HepG2 (cell line): ENCODE results near the gene AFAP1L2. TPM values are rescaled to one million over a fixed set of nuclear protein-coding genes. Genes with fewer than 3 reads are reported as not detected.

ENCODE experiments used
- ATAC-seq: fragments of 200-7000 bp; cut with Tn5 transposase; 3 replicates; pipeline ENCODE4 v1.9.1; 2020; ENCODE audit warnings: mild to moderate bottlenecking, moderate library complexity
- BruUV-seq: library from RNA; stranded (reverse); fragments of 400-500 nt; replicated peaks from 2 replicates; lab custom pipeline; 2021; lab: Mats Ljungman, UMichigan
- CTCF ChIA-PET: fragments of 300-600 bp; formaldehyde crosslinking; extraction: SDS; loops from one replicate; lab custom pipeline; 2021; ENCODE audit warnings: low total read pairs, inconsistent platforms, low intra/inter-chr PET ratio; lab: Yijun Ruan, JAX
- POLR2A ChIA-PET: fragments of 350-600 bp; sonication (Branson Sonifier 250); formaldehyde crosslinking; loops from one replicate; lab custom pipeline; 2020; ENCODE audit warnings: antibody characterized with exemption, inconsistent platforms; lab: Yijun Ruan, JAX
- DNase-seq: peaks from one replicate; pipeline ENCODE4 v3.0.0-alpha.2; 2015; ENCODE audit warnings: low spot score
- FAIRE-seq: peaks from 3 replicates; lab custom pipeline; 2011; peaks lifted over from hg19 to GRCh38; lab: Jason Lieb, UNC
- H2AFZ ChIP-seq: one replicate; pipeline ENCODE4 v1.6.1; 2011; ENCODE audit warnings: low read length, inconsistent platforms
- H3K27ac ChIP-seq: fragments of 300-600 bp; 3 replicates; pipeline ENCODE4 v1.8.0; 2011; ENCODE audit warnings: mixed run types, mild to moderate bottlenecking, mixed read lengths, low read length, inconsistent platforms; ENCODE audit not compliant: insufficient read depth; ENCODE audit errors: extremely low read length
- H3K27me3 ChIP-seq, 2 experiments: fragments of 200-600 bp in 1 of 2; 2 replicates in 1 of 2; 3 replicates in 1 of 2; pipeline versions ENCODE4 v1.6.0 to v1.8.0; 2011; ENCODE audit warnings: low read length in 2 of 2, mild to moderate bottlenecking in 2 of 2, moderate library complexity in 2 of 2, inconsistent platforms in 1 of 2; ENCODE audit not compliant: insufficient read depth in 2 of 2, control insufficient read depth in 1 of 2
- H3K36me3 ChIP-seq, 2 experiments: fragments of 200-600 bp in 1 of 2; replicated peaks in 1 of 2; 2 replicates in 1 of 2; 3 replicates in 1 of 2; pipeline versions ENCODE4 v1.5.1 to v1.8.0; 2011; ENCODE audit warnings: low read length in 2 of 2, inconsistent platforms in 1 of 2; ENCODE audit not compliant: insufficient read depth in 2 of 2, control insufficient read depth in 1 of 2
- H3K4me1 ChIP-seq: 2 replicates; pipeline ENCODE4 v1.5.1; 2012; ENCODE audit warnings: low read length, inconsistent platforms; ENCODE audit not compliant: insufficient read depth
- H3K4me2 ChIP-seq: 2 replicates; pipeline ENCODE4 v1.6.0; 2011; ENCODE audit warnings: low read depth, low read length, inconsistent platforms
- H3K4me3 ChIP-seq, 3 experiments: fragments of 200-600 bp in 1 of 3; sonication (generic), shearing (Covaris generic) in 1 of 3; replicated peaks in 1 of 3; 2 replicates each; pipeline ENCODE4 v1.5.1; 2011 to 2016; ENCODE audit warnings: low read length in 3 of 3, inconsistent platforms in 2 of 3, low read depth in 2 of 3, mild to moderate bottlenecking in 2 of 3, control low read depth in 1 of 3, mixed read lengths in 1 of 3; ENCODE audit not compliant: insufficient read depth in 1 of 3
- H3K79me2 ChIP-seq: one replicate; pipeline ENCODE4 v1.6.1; 2011; ENCODE audit warnings: low read length, inconsistent platforms; ENCODE audit not compliant: insufficient read depth
- H3K9ac ChIP-seq: 2 replicates; pipeline ENCODE4 v1.6.0; 2011; ENCODE audit warnings: mild to moderate bottlenecking, low read depth, low read length, inconsistent platforms; ENCODE audit not compliant: insufficient read depth
- H3K9me3 ChIP-seq: 2 replicates; pipeline ENCODE4 v1.5.1; 2012; ENCODE audit warnings: mild to moderate bottlenecking, low read length
- H4K20me1 ChIP-seq: 2 replicates; pipeline ENCODE4 v1.6.0; 2011; ENCODE audit warnings: inconsistent platforms, mild to moderate bottlenecking, low read length, moderate library complexity; ENCODE audit not compliant: insufficient read depth
- GTF2F1 ChIP-seq: fragments of 150-350 bp; IDR thresholded peaks from 2 replicates; pipeline ENCODE4 v1.6.1; 2014; ENCODE audit warnings: low read length
- JUNB ChIP-seq: sonication (generic); formaldehyde crosslinking; IDR thresholded peaks from 2 replicates; pipeline ENCODE4 v1.8.0; 2022; ENCODE audit warnings: missing genetic modification reagents, mild to moderate bottlenecking, borderline replicate concordance
- NR3C1 ChIP-seq: sonication (generic); formaldehyde crosslinking; IDR thresholded peaks from 2 replicates; pipeline ENCODE4 v1.4.0; 2020; ENCODE audit warnings: missing genetic modification reagents
- SAP130 ChIP-seq: IDR thresholded peaks from 2 replicates; pipeline ENCODE4 v1.6.1; 2016; ENCODE audit warnings: low read depth
- SNAPC5 ChIP-seq: sonication (generic); formaldehyde crosslinking; IDR thresholded peaks from 2 replicates; pipeline ENCODE4 v1.8.1; 2023; ENCODE audit warnings: mild to moderate bottlenecking, missing genetic modification reagents, borderline replicate concordance
- STAG1 ChIP-seq: sonication (generic); formaldehyde crosslinking; IDR thresholded peaks from 2 replicates; pipeline ENCODE4 v1.4.0; 2020; ENCODE audit warnings: missing genetic modification reagents
- ZBTB2 ChIP-seq: sonication (generic); formaldehyde crosslinking; IDR thresholded peaks from 2 replicates; pipeline ENCODE4 v1.8.0; 2022; ENCODE audit warnings: low read depth, missing genetic modification reagents
- ZFP82 ChIP-seq: sonication (generic); formaldehyde crosslinking; IDR thresholded peaks from 2 replicates; pipeline ENCODE4 v1.5.1; 2020; ENCODE audit warnings: mild to moderate bottlenecking, missing genetic modification reagents, borderline replicate concordance
- ZNF768 ChIP-seq: sonication (generic); formaldehyde crosslinking; IDR thresholded peaks from 2 replicates; pipeline ENCODE4 v1.4.0; 2020; ENCODE audit warnings: missing genetic modification reagents
- WGBS: methylation state at CpG from one replicate; pipeline ENCODE4 v1.1.6; 2017; ENCODE audit warnings: low lambda C conversion rate; 5-methylcytosine and 5-hydroxymethylcytosine counted together
- in situ Hi-C: cut with HindIII; loops from 2 replicates; pipeline ENCODE4 v1.10.0; 2017; ENCODE audit warnings: low pct_unique_long_range_greater_than_20kb; ENCODE audit not compliant: extremely low pct_ligation_motif_present
- intact Hi-C: fragments of 100-400 bp; cut with micrococcal nuclease; formaldehyde crosslinking; loops from one replicate; pipeline ENCODE4 v1.10.0; 2022; ENCODE audit not compliant: unreplicated experiment
- polyA plus RNA-seq, 8 experiments: library from polyadenylated mRNA; depleted of rRNA in 3 of 8; stranded (reverse) in 7 of 8; unstranded in 1 of 8; fragments of >200 nt; fragmentation: Illumina TruSeq in 4 of 8; extraction: Trizol in 4 of 8; gene quantifications; 2 replicates each; pipeline versions ENCODE4 v1.2.1 to v1.2.3, GENCODE V29; 2011 to 2016; ENCODE audit warnings: low read depth in 4 of 8, missing spikeins in 1 of 8, mixed read lengths in 1 of 8; ENCODE audit not compliant: insufficient read depth in 1 of 8
- total RNA-seq, 5 experiments: library from RNA; depleted of rRNA; stranded (reverse); fragments of >200 nt; fragmentation: Illumina TruSeq; extraction: Trizol; gene quantifications; 2 replicates each; pipeline ENCODE4 v1.2.3, GENCODE V29; 2016; ENCODE audit warnings: low read depth in 1 of 5
- TF ChIP-seq, protein P1 (sequence below): sonication (generic); formaldehyde crosslinking; conservative IDR thresholded peaks from 2 replicates; pipeline ENCODE4 v1.4.0; 2020; ENCODE audit warnings: mild to moderate bottlenecking, missing genetic modification reagents, moderate library complexity

AFAP1L2 gene
- total and polyA plus RNA-seq, 2 of the 13 experiments (the other 11 are each of a cell fraction or from before 2014, with no cell fraction given) = not detected

DNA sequence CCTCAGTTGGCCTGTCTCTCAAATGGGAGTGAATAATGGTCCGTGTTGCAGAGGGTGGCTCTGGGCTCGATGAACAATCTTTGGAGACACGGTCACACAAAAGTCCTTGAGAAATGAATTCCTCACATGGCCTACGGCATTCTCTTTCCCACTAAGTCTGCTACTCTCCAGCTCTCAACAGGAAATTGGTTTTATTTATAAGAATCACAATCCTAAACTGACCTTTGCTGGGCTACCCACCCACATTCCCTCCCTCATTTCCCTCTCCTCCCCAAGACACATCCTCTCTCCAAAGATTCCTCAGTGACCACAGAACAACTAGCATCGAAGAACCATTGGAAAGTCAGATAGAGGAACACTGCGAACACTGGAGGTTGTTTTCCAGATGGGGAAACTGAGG is 4.7 kb downstream of the AFAP1L2 start:
- WGBS = 4% methylated on average over 6 of the region's 6 CpGs
- intact Hi-C loops = no loop called here

More for the DNA sequence above, 4.7 kb downstream of the AFAP1L2 start:
- DNase-seq (no peak), ATAC-seq (no peak), FAIRE-seq (no peak)
- POLR2A ChIA-PET = no interaction called here
- H2AFZ ChIP-seq = no peak overlapping the region
- H3K79me2 ChIP-seq = no peaks in the 10 kb centered on the region
- H3K9ac ChIP-seq = no peak overlapping the region
- no peaks in the 10 kb centered on the region for H3K36me3 ChIP-seq
- no peak overlapping the region for H3K4me3 ChIP-seq
- peaks cover 13 to 74% of the 10 kb centered on the region in 2 experiments for H3K27me3 ChIP-seq
- H4K20me1 ChIP-seq = no peaks in the 10 kb centered on the region
- in situ Hi-C loops = no loop called here
- CTCF ChIA-PET = no interaction called here
- no TSS peak for BruUV-seq
- no peaks in the 10 kb centered on the region for H3K4me1 ChIP-seq
- TF ChIP-seq ZBTB2 = no peak
- TF ChIP-seq SAP130 (CRISPR knock-in tag) = no peak
- TF ChIP-seq, protein P1, sequence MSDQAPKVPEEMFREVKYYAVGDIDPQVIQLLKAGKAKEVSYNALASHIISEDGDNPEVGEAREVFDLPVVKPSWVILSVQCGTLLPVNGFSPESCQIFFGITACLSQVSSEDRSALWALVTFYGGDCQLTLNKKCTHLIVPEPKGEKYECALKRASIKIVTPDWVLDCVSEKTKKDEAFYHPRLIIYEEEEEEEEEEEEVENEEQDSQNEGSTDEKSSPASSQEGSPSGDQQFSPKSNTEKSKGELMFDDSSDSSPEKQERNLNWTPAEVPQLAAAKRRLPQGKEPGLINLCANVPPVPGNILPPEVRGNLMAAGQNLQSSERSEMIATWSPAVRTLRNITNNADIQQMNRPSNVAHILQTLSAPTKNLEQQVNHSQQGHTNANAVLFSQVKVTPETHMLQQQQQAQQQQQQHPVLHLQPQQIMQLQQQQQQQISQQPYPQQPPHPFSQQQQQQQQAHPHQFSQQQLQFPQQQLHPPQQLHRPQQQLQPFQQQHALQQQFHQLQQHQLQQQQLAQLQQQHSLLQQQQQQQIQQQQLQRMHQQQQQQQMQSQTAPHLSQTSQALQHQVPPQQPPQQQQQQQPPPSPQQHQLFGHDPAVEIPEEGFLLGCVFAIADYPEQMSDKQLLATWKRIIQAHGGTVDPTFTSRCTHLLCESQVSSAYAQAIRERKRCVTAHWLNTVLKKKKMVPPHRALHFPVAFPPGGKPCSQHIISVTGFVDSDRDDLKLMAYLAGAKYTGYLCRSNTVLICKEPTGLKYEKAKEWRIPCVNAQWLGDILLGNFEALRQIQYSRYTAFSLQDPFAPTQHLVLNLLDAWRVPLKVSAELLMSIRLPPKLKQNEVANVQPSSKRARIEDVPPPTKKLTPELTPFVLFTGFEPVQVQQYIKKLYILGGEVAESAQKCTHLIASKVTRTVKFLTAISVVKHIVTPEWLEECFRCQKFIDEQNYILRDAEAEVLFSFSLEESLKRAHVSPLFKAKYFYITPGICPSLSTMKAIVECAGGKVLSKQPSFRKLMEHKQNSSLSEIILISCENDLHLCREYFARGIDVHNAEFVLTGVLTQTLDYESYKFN (CRISPR knock-in tag) = no peak
- TF ChIP-seq STAG1 (CRISPR knock-in tag) = no peak
- TF ChIP-seq JUNB (CRISPR knock-in tag) = no peak
- TF ChIP-seq ZFP82 (CRISPR knock-in tag) = no peak
- no peak for TF ChIP-seq GTF2F1
- no peak for TF ChIP-seq ZNF768 (CRISPR knock-in tag)
- no peak for TF ChIP-seq SNAPC5 (CRISPR knock-in tag)
- TF ChIP-seq NR3C1 (CRISPR knock-in tag) = no peak
- no peak overlapping the region for H3K4me2 ChIP-seq
- H3K9me3 ChIP-seq = no peaks in the 10 kb centered on the region
- H3K27ac ChIP-seq = no peak overlapping the region
